NCI-H524 treated with DMSO at 0.1 percent for 48 hours (cell line): ENCODE data around the gene ZNF532.
A peak's percentile ranks its signal among the peaks of the same experiment; 100 is the strongest.
"Not testable (repeated sequence)": the region's sequence is repeated elsewhere in the genome, so short reads cannot be mapped to it uniquely, and the experiment has no call there.

Source experiments
- DNase-seq: peaks from one replicate; lab custom pipeline; 2025; lab: John Stamatoyannopoulos, UW

ZNF532 gene

DNA sequence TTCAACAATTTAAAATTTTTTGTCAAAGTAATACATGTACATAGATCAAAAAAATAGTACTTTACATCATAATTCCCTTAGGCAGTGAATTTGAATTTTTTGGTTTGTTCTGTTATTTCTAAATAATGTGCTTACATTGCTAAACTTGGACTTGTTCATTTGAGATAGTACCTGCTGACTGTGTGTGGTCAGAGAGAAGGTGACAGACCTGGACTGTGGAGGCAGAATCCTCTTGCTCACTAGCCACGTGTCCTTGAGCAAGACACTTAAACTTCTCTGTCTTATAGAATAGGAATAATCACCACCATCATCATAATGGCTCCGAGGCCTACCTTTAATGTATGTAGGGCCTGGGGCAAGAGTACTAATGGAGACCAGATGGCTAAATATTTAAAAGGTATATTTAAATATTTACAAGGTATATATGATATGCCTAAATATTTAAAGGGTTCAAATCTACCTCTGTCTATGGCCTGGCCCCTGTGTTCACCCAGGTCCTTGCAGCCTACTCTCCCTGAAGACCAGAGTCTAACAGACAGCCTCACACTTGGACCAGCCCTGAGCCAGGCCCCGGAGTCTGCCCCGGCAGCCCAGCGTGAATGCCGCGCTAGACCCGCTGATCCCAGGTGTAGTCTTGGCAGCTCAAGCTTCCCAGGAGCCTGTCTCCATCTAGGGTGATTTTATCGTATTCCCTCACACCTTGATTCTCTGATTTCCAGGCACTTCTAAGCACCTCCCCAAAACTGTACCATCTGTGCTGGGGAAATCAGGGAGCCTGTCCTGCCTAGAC lies 33.5 kb downstream of the ZNF532 start:
- no peak for DNase-seq

DNA sequence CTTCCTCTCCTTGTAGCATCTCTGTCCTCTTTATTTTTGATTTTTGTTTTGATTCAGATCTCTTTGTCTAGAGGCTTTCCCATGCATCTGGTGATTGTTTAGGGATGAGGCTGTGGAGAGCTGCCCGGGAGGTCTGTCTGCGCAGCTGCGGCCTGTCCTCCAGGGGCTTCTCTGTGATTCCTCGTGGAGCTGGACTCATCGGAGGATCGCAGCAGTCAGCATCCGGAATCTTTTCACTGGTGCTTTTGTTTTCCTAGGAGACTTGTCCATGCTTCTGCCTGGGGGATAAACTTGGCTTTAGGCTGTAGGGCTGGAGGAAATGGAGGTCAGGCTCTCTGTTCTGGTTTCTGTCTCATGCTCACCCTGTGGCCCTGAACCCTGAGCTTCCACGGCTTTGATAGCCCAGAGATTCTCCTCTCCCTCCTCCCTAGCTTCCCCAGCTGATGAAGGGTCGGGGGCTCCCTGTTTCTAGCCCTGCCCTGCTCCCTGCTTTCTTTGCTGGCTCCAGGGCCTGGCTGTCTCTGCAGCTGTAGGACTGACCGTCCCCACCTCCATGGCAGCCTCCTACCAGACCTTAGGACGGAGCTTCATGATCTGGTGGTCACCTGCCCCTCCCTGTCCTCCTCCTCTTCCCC lies 35.5 kb downstream of the ZNF532 start:
- DNase-seq, result no peak

DNA sequence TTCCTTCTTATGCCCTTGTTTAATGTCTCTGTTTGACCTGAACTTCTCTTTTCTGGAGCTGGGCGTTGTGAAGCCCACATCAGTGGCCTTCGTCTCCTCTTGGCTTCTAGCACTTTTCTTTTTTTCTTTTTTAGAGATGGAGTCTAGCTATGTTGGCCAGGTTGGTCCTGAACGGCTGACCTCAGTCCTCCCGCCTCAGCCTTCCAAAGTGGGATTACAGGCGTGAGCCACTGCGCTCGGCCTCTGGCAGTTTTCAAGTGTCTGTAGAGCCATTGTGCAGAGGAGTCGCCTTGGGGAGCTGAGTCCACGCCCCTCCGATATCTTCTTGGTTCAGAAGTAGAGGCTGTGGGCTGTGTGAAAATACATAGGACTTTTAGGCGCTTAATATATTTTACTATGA lies 36.5 kb downstream of the ZNF532 start:
- DNase-seq, result no peak

DNA sequence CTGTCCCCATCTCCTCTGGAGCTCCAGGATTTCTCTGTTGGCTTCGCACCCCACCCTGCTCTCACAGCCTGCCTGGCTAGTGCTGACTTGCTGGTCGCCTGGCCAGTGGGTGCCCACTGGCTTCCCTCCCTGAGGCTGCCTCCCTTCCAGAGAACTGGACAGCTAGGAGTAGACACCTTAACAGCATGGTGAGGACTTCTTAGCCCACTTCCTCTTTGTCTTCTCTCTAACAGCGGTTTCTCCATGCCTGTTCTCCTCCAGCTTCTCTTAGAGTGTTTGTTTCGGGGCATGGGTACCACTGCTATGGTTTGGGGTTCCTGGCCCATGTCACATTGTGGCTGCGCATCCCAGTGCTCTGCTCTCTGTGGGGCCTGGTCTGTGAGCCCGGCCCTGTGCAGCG lies 37.1 kb downstream of the ZNF532 start:
- DNase-seq, result no peak

DNA sequence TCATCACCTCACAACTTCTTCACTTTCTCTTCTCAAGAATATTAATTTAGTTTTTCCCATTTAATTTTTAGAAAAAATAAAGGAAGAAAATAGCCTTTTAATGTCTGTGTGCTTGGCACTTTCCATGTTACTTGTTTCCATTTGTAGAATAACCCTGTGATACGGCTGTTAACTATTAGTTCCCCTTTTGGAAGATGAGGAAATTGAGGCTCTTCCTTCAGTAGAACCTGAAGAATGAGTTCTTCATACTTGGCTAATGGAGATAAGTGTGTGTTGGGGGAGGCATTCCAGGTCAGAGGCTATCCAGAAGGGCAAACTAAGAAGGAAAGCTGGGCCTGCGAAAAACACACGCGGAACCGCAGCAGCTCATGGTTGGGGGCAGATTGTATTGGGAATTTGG lies 38.3 kb downstream of the ZNF532 start:
- no peak for DNase-seq

DNA sequence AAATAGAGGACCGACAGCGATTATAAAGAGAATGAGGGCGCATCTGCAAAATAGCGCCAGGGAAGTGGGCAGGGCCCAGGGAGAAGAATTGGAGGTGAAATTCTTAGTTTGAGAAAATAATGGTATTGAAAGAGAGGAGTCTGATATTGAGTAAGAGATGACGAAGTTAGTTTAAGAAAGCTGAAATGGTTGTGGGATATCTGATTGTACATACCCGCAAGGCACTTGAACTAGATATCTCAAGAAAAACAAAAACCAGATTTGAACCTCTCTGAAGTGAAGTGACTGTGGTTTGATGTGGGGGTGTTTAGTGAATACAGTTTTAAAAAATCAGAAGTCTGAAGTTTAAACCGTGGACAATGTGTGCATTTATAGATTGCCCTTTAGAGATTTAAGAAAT lies 38.9 kb downstream of the ZNF532 start:
- no peak for DNase-seq

DNA sequence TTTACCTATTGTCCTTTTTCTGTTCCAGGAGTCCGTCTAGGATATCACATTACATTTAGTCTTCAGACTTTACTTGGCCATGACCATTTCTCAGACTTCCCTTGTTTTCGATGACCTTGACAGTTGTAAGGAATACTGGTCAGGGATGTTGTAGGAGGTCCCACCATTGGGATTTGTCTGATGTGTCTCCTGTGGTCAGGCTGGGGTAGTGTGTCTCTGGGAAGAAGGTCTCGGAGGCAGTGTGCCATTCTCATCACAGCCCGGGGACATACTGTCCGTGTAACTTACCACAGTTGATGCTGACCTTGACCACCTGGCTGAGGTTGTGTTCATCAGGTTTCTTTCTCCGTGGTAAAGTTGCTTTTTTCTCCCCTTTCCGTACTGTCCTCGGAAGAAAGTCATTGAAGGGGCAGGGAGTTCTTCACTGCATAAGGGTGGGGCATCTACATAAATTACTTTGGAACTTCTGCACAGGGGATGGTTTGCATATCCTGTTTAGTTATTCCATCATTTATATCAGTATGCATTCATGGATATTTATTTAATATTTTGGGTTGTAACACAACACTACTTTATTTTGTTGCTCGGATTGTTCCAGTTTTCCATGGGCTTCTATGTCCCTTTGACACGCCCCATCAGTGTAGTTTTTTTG lies 41.2 kb downstream of the ZNF532 start:
- DNase-seq, result no peak

DNA sequence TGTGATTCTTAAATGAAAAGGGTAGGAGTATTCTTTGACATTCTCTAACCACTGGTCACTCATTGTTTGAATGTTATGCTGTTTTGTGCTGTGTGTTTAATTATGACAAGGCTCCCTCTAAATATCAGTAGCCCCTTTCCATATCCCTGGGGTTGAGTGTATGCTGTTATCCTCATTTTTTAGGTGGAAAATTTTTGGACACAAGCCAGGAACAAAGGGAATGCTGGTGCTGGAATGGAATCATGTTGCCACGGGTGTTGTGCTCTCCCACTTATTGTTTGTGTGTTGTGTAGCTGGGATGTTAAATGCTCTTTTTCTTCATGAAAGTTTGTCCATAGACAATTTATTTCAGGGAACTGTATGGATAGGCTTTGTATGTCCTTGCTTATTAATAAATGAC lies 43.3 kb downstream of the ZNF532 start:
- DNase-seq, result no peak

DNA sequence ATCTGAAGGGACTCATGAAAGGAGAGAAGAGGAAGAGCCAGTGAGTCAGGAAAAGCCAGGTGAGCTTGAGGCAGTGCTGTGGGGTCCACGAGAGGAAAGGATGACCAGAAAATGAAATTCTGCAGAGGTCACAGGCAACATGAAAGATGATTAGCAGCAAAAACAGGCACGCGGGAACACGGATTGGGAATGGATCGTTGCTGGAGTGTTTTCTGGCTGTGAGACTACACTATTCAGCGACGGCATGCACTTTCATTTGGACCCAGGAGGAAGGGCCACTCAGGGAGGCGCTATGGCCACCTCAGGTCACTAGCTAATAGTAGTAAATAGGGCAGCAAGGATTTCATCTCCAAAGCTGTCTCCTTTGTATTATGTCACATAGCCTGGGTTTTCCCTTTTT lies 44.8 kb downstream of the ZNF532 start:
- no peak for DNase-seq

DNA sequence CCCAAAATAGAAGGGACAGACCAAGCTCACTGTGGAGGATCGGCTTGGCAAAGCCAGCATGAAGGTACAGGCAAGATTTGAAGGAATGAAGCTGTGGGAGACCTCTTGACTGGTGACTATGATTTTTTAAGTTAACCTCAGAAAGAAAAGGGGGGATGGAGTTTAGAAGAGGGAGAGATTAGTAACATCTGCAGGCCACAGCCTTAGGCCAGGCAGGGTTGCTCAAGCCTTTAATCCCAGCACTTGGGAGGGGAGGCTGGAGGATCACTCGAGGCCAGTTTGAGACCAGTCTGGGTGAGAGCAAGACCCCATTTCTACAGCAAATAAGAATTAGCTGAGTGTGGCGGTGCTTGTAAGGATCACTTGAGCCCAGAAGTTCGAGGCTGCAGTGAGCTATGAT lies 46.6 kb downstream of the ZNF532 start:
- peak; percentile 24 for DNase-seq

DNA sequence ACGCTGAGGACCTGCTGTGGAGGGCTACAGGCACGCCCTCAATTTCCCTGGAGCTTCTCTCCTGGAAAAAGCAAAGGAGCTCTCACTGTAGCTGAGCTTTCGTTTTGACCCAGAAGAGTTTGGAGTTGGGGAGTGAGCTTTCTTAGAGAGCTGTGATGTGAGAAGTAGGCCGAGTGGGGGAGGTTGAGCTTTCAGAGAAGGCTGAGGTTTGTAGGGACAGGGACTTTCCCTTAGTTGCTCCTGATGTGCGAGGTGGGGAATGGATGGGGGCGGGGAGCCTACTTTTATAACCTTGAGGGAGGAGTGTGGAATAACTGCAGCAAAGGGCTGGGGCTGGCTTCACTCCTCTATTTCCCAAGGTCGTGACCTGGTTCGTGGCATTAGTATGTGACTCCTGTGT lies 47.1 kb downstream of the ZNF532 start:
- no peak for DNase-seq

DNA sequence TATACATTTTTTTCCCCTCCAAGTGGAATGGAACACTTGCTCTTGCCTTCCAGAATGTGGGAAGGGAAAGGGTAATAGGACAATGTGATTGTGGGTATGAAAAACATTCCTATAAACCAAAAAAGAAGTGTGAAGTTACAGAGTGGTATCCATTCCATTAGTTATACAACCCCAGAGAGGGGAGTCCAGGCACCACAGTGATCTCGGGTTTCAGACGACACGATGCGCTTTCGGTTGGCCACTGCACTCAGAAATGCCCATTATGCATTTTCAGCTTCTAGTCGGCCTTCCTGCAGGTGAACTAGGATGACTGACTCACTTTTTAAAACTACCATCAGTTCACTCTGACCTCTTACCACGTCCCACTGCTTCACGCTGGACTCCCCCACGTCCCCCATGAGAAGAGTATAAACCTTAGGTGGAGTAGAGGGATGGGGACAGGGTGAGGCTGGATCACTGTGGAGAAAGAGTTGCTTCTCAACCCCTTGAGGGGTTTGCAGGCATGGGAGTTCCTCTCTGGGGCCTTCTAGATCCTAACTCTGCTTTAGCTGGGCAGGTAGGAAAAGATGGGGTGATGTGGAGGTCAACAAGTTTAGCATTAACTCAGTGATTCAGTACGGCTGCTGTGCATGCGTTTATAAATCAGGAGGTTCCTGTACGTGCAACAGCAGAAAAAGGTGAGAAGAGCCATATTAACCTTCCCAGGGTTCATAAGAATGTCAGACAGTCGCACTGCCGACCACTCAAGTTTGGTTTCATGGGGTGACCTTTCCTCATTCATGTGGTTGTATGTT lies 50.5 kb downstream of the ZNF532 start:
- DNase-seq, result no peak

DNA sequence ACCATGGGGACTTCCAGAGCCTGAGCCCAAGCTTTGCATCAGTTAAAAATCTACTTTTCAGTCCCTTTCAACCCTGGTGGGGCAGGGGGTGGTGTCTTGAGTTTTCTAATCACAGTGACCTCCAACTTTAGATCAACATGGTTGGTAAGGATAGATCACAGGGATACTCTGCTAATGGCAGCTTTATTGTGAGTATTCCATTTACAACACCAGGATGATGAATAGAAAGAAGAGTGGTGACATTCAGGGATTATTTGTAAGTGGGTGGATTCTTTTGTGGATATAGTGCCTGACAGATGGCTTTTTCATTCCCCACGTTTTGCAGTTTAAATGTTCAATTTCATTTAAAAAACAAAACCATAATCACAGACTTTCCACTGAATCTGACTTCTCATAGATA lies 51.3 kb downstream of the ZNF532 start:
- DNase-seq, result no peak

DNA sequence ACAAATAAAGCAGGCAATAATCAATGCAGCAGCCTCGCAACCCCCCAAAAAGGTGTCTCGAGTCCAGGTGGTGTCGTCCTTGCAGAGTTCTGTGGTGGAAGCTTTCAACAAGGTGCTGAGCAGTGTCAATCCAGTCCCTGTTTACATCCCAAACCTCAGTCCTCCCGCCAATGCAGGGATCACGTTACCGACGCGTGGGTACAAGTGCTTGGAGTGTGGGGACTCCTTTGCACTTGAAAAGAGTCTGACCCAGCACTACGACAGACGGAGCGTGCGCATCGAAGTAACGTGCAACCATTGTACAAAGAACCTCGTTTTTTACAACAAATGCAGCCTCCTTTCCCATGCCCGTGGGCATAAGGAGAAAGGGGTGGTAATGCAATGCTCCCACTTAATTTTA lies 55.3 kb downstream of the ZNF532 start:
- not testable (repeated sequence) for DNase-seq

DNA sequence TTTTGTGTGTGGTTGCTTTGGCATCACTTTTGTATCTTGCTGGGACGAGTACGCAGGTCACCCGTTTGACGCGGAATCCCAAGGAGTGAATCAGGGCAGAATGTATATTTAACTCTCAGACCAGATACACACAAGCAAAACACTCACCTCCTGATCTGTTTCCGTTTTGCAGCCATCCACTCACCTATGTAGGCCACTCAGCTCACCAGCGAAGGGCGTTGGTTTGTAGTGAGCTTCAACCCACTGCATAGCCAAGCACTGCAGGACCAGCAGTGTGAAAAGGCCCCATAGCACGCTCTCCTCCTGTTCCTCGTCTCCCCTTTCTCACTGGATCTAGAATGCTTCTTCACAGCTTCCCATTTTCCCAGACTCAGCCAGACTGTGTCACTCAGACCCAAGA lies 58.3 kb downstream of the ZNF532 start:
- no peak for DNase-seq

DNA sequence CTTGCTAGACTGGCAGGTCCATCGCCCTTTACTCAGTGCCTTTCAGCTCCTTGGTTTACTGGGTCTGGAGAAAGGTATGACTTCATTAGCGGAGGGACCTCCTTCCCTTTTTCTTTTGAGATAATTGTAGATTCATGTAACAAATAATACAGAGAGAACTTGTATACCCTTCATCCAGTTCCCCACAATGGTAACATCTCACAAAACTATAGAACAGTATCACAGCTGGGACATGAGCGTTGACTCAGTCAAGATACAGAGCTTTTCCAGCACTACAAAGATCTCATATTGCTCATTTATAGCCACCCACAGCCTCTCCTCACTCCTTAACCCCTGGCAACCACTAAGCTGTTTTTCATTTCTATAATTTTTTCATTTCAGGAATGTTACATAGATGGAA lies 59.8 kb downstream of the ZNF532 start:
- DNase-seq, result no peak

DNA sequence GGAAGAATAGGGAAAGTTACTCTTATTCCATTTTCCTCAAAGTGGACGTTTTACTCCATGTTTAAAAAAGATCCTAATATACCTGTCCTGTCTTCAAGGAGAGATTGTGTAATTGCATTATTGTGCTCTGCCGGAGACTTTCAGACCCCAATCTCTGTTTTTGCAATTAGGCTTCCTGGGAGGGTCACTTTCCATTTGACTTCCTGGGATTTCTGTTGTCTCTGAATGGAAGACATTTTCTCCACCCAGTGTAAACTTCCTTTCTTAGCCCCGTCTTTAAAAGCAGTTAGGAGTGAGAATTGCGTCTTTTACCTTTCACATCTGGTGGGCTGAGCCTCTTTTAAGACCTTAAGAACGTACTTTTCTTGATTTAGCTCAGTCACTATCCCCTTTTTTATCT lies 63.0 kb downstream of the ZNF532 start:
- no peak for DNase-seq

DNA sequence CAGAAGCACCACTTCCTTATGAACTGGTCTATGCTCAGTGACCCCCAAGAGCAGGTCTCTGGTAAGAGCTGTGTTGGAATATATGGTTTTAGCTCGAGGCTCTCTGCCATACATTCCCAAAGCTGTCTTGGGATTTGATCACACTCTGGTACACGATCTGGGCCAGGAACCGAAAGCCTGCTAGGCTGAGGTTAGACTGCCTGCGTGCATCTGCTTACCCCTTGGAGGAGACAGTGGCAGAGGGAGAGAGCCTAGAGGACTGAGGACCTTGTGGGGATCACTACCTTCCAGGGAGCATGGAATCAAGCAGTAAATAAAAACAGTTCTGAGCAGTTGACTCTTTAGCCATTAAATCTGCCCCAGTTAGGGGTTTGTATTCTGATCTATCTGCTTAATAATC lies 63.7 kb downstream of the ZNF532 start:
- no peak for DNase-seq

DNA sequence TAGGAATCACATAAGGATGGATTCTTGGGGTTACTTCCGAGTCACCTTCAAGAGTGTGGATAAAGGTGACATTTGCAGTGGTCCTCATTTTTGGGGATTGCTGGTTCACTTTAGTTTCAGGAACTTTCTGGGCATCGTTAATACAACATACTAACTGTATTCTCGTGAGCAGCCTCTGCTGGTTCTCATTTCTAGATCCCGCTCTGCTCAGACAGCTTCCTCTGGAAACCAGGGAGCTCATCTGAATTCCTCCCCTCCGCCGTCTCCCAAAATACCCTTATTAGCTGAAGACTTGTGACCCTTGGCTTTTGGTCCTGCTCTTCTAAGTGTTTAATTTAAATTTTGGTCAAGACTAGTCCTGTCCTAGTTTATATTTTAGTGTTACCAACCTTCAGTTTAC lies 64.5 kb downstream of the ZNF532 start:
- DNase-seq, result no peak

DNA sequence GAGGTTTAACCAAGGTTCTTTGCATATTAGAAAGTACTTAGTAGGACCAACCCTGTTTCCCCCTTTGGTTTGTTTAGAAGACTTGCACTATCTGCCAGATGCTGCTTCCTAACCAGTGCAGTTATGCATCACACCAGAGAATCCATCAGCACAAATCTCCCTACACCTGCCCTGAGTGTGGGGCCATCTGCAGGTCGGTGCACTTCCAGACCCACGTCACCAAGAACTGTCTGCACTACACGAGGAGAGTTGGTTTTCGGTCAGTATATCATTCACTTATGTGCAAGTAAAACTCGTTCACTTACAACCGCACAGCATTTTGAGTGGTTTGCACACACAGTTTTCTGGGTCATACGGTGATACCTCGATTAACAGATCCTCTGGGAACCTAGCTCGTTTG lies 69.7 kb downstream of the ZNF532 start:
- DNase-seq, result peak; percentile 28

DNA sequence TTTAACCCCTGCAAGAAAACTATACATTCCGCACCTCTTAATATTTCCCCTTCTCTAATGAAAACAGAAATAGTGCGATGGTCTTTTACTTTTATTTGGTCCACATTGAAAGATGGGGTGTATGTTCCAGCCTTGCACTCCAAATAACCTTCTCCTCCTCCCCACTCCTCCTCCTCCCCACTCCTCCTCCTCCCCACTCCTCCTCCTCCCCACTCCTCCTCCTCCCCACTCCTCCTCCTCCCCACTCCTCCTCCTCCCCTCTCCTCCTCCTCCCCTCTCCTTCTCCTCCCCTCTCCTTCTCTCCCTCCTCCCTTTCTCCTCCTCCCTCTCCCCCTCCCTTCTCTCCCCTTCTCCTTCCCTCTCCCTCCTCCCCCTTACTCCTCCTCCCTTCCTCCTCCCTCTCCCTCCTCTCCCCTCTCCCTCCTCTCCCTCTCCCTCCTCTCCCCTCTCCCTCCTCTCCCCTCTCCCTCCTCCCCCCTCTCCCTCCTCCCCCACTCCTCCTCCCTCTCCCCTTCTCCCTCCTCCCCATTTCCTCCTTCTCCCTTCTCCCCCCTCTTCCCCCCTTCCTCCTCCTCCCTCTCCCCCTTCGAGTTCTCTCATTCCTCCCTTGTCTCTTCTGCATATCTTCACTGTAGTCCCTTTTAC lies 70.4 kb downstream of the ZNF532 start:
- DNase-seq, result no peak
